Mucosa of descending colon (tissue), 3 donors: ENCODE data around the gene POLR1H. TPM values are rescaled to one million over a fixed set of nuclear protein-coding genes. Genes with fewer than 3 reads are reported as not detected.
A peak's percentile ranks its signal among the peaks of the same experiment; 100 is the strongest.

Source experiments
- ATAC-seq: fragments of 200-7000 bp; cut with Tn5 transposase; one replicate; pipeline ENCODE4 v1.9.1; 2020; ENCODE audit warnings: mild to moderate bottlenecking, moderate library complexity
- DNase-seq, 3 donors: peaks; one replicate each; pipeline ENCODE4 v3.0.0-alpha.2; 2020
- H3K36me3 ChIP-seq: fragments of 200-600 bp; one replicate; pipeline ENCODE4 v1.8.0; 2021; ENCODE audit warnings: low read depth, mild to moderate bottlenecking
- H3K4me1 ChIP-seq: fragments of 200-600 bp; one replicate; pipeline ENCODE4 v1.8.0; 2021; ENCODE audit warnings: low read depth, mild to moderate bottlenecking
- H3K4me3 ChIP-seq: fragments of 200-600 bp; one replicate; pipeline ENCODE4 v1.8.0; 2021; ENCODE audit warnings: mild to moderate bottlenecking
- H3K9me3 ChIP-seq: fragments of 200-600 bp; one replicate; pipeline ENCODE4 v1.8.0; 2021; ENCODE audit warnings: mild to moderate bottlenecking
- CTCF ChIP-seq: fragments of 200-600 bp; IDR thresholded peaks from one replicate; pipeline ENCODE4 v1.8.0; 2022; ENCODE audit warnings: antibody characterized with exemption, mild to moderate bottlenecking
- intact Hi-C, 2 donors: fragments of 100-400 bp; cut with DNase I in 1 of 2; cut with micrococcal nuclease in 1 of 2; formaldehyde crosslinking; loops; one replicate each; pipeline versions ENCODE4 v1.11.0 to v1.11.1; 2022; cut with DNase I, micrococcal nuclease
- total RNA-seq, 3 donors: library from RNA; stranded (reverse); fragmentation: NEBNext Ultra II Directional in 2 of 3; extraction: Animal tissue kit (Norgen Biotek cat#: 25700) in 2 of 3; gene quantifications; one replicate each; pipeline versions ENCODE4 v1.2.1 to v1.2.4, GENCODE V29; 2021 to 2023
- donor health status: DM: no; HTN: no; CAD: no; lungs with moderate emphysema.
- donor health status: DM: no; HTN: no; CAD: no.
- donor health status: DM: no; HTN: yes; CAD: no.

Gene POLR1H
- total RNA-seq, 3 donors from 2014 or later, result 22.4 to 31.7 (median 23.0) TPM

- peak; percentile 4 for ATAC-seq
- H3K36me3 ChIP-seq, result no peaks in the 10 kb centered on the region
- intact Hi-C loops, result no loop called here
- H3K4me3 ChIP-seq, result no peak overlapping the region
- H3K4me1 ChIP-seq, result peaks cover 10% of the 10 kb centered on the region
- no peak for TF ChIP-seq CTCF
- peak in 1 of 3 donors; percentile 42 for DNase-seq
- H3K9me3 ChIP-seq, result no peaks in the 10 kb centered on the region
Observed at GRCh38 chr6:30111266-30111856, 50.3 kb downstream of the POLR1H start.

GRCh38 chr6:30112402-30112994, 51.4 kb downstream of the POLR1H start:
- peak overlapping the region; percentile 0 for H3K4me3 ChIP-seq
- peaks cover 10% of the 10 kb centered on the region for H3K4me1 ChIP-seq
- ATAC-seq (peak; percentile 25), DNase-seq (no peak)
- H3K9me3 ChIP-seq, result no peaks in the 10 kb centered on the region
- TF ChIP-seq CTCF, result no peak
- intact Hi-C loops, result no loop called here
- H3K36me3 ChIP-seq, result no peaks in the 10 kb centered on the region

- peaks cover 10% of the 10 kb centered on the region for H3K4me1 ChIP-seq
- DNase-seq (no peak), ATAC-seq (peak; percentile 91)
- TF ChIP-seq CTCF, result no peak
- H3K4me3 ChIP-seq, result peak within 1 kb of the TSS; percentile 0
- H3K9me3 ChIP-seq, result no peaks in the 10 kb centered on the region
- intact Hi-C loops, result no loop called here
- H3K36me3 ChIP-seq, result no peaks in the 10 kb centered on the region
Observed at GRCh38 chr6:30113003-30113759, 52.1 kb downstream of the POLR1H start, which contains the start of gene TRIM31. TSS of gene TRIM31 (minus strand) at chr6:30113090. CDS start at chr6:30112805, 285 bp downstream.

GRCh38 chr6:30113841-30114240, 52.8 kb downstream of the POLR1H start:
- no peak for TF ChIP-seq CTCF
- H3K4me3 ChIP-seq, result no peak overlapping the region
- DNase-seq (no peak), ATAC-seq (no peak)
- intact Hi-C loops, result no loop called here
- peaks cover 10% of the 10 kb centered on the region for H3K4me1 ChIP-seq
- no peaks in the 10 kb centered on the region for H3K36me3 ChIP-seq
- no peaks in the 10 kb centered on the region for H3K9me3 ChIP-seq

Other genes starting within 250 kb of the POLR1H start
- 1 to 10 TPM; 1.5 to 1.9 (median 1.9) TPM for gene HLA-G, start 233.4 kb upstream of the POLR1H start, total RNA-seq
- 1,000 to 10,000 TPM in 2 of 3 donors, 100 to 1,000 TPM in 1; 833 to 1,988 (median 1,901) TPM for gene HLA-A, start 118.7 kb upstream of the POLR1H start, total RNA-seq
- gene PPP1R11, start 5.9 kb downstream of the POLR1H start, total RNA-seq, result 100 to 1,000 TPM in 1 of 3 donors, 10 to 100 TPM in 2; 78.4 to 115 (median 82.4) TPM
- gene RNF39, start 14.5 kb downstream of the POLR1H start, total RNA-seq, result 1 to 10 TPM in 1 of 3 donors, under 1 TPM in 1, not detected in 1; 0.87 to 2.5 TPM
- 100 to 1,000 TPM; 121 to 202 (median 182) TPM for gene TRIM31, start 51.8 kb downstream of the POLR1H start, total RNA-seq
- 10 to 100 TPM; 19.8 to 37.3 (median 33.4) TPM for gene TRIM40, start 74.9 kb downstream of the POLR1H start, total RNA-seq
- 1 to 10 TPM; 3.9 to 7.8 (median 5.3) TPM for gene TRIM10, start 99.9 kb downstream of the POLR1H start, total RNA-seq
- 10 to 100 TPM; 37.2 to 73.2 (median 51.4) TPM for gene TRIM15, start 102.3 kb downstream of the POLR1H start, total RNA-seq
- 10 to 100 TPM; 52.6 to 58.1 (median 53.0) TPM for gene TRIM26, start 152.1 kb downstream of the POLR1H start, total RNA-seq